GM06990 (cell line): Measurements from ENCODE around the gene CLK4.

Experiments used
- DNase-seq: peaks from one replicate; pipeline ENCODE4 v3.0.0-alpha.2; 2011; ENCODE audit not compliant: insufficient read length; ENCODE audit errors: extremely low read depth
- H3K27me3 ChIP-seq: replicated peaks from 2 replicates; pipeline ENCODE4 v1.6.0; 2011; ENCODE audit warnings: low read length; ENCODE audit not compliant: control insufficient read depth, insufficient read depth
- H3K36me3 ChIP-seq: 2 replicates; pipeline ENCODE4 v1.5.1; 2011; ENCODE audit warnings: low read length; ENCODE audit not compliant: control insufficient read depth, insufficient read depth
- H3K4me3 ChIP-seq: replicated peaks from 2 replicates; pipeline ENCODE4 v1.5.1; 2011; ENCODE audit warnings: low read depth, mild to moderate bottlenecking, control low read depth, low read length
- CTCF ChIP-seq: IDR thresholded peaks from 2 replicates; pipeline ENCODE4 v1.5.1; 2011; ENCODE audit warnings: low read length, control low read depth, mild to moderate bottlenecking, inconsistent platforms; ENCODE audit not compliant: insufficient read depth, poor library complexity, severe bottlenecking

The CLK4 gene

DNA sequence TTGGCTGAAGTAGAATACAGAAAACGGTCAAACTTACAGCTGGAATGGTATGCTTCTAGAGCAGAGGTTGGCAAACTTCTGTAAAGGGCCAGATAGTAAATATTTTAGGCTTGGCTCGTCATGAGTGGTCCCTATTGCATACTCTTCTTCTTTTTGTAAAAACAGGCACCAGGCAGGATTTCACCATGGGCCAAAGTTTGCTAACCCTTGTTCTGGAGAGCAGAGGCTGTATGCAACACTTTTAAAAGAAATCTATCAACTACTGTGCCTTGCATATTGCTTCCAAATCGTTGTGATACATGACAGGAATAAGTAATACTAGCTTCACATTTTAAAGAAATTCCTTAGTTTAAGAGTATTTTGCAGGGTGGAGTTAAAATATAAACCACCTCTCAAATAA is 21.1 kb downstream of the CLK4 start:
- Histone ChIP-seq H3K27me3 (no peaks in the 10 kb centered on the region), H3K4me3 (no peak overlapping the region), H3K36me3 (peaks cover 12% of the 10 kb centered on the region)
- no peak for DNase-seq
- TF ChIP-seq CTCF = no peak

DNA sequence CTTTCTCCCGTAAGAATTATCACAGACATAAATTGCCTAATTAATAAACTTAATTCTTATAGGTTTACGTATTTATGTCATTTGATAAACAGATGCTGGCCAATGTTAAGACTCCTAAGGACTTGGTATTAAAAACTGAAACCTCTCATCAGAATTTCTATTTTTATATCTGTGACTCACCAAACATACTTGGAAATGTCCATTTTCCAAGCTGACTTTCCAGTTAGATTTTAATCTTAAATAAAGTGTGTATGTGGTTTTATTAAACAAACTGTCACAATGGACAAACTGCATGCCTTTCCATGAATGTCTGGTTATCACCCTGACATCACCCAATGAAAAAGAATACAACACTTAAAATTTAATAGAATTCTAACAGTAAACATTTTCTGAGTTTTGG is 24.1 kb downstream of the CLK4 start:
- Histone ChIP-seq H3K27me3 (no peaks in the 10 kb centered on the region), H3K4me3 (no peak overlapping the region), H3K36me3 (peaks cover 11% of the 10 kb centered on the region)
- DNase-seq = no peak
- TF ChIP-seq CTCF = no peak

DNA sequence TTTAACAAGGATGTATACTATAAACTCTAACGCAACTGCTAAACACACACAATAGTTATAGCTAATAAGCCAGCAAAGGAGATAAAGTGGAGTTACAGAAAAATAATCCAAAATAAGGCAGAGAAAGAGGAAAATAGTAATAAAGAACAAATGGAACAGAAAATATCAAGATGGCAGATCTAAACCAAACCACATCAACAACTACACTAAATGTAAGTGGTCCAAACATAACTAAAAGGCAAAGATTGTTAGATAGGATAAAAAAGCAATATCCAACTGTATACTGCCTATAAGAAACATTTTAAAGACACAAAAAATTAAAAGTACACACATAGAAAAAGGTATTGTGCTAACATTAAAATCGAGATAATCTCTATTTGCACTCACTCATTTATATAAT is 31.1 kb downstream of the CLK4 start:
- Histone ChIP-seq H3K36me3 (peaks cover 3% of the 10 kb centered on the region), H3K27me3 (no peaks in the 10 kb centered on the region), H3K4me3 (no peak overlapping the region)
- no peak for TF ChIP-seq CTCF
- DNase-seq = no peak

DNA sequence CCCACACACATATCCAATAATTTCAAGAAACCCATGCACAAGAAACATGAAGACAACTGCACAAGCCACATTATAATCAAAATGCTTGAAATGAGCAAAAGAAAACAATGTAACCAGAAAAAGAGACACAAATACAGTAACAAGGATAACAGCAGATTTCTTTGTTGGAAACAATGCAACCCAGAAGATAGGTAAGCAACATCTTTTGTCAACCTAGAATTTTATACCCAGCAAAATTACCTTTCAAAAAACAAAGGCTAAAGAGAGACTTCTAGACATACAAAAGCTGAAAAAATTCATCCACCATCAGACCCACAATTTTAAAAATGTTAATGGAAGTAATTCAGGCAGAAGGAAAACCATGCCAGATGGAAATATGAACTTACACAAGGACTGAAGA is 31.7 kb downstream of the CLK4 start:
- Histone ChIP-seq H3K36me3 (peaks cover 1% of the 10 kb centered on the region), H3K4me3 (no peak overlapping the region), H3K27me3 (no peaks in the 10 kb centered on the region; the same call in 1 of the 2 replicates)
- TF ChIP-seq CTCF = no peak
- DNase-seq = no peak

GRCh38 chr5:178590924-178591423 is 35.9 kb downstream of the CLK4 start:
- Histone ChIP-seq H3K27me3 (peaks cover 2% of the 10 kb centered on the region; the same call in 1 of the 2 replicates), H3K4me3 (no peak overlapping the region), H3K36me3 (no peaks in the 10 kb centered on the region; the same call in 1 of the 2 replicates)
- no peak for TF ChIP-seq CTCF
- DNase-seq = no peak
